ENCODE measurements around the gene ST3GAL3. TPM values are rescaled to one million over a fixed set of nuclear protein-coding genes. Genes with fewer than 3 reads are reported as not detected.

The ST3GAL3 gene
- total RNA-seq, 1 donor, result 16.8 TPM

- no peak for DNase-seq (ENCODE audit: low read depth)
- no peak for TF ChIP-seq CTCF (IDR thresholded peaks at IDR 0.05; ENCODE audit: insufficient read depth, low read depth, low read length)
- no peak overlapping the region for H3K4me3 ChIP-seq (ENCODE audit: low read depth, low read length)
These were observed 253.5 kb downstream of the ST3GAL3 start for GRCh38 chr1:43960798-43961197.

GRCh38 chr1:43961692-43962091 lies 254.4 kb downstream of the ST3GAL3 start:
- no peak for TF ChIP-seq CTCF (IDR thresholded peaks at IDR 0.05; ENCODE audit: insufficient read depth, low read depth, low read length)
- no peak for DNase-seq (ENCODE audit: low read depth)
- no peak overlapping the region for H3K4me3 ChIP-seq (ENCODE audit: low read depth, low read length)

- H3K4me3 ChIP-seq (ENCODE audit: low read depth, low read length), result no peak overlapping the region
- DNase-seq (ENCODE audit: low read depth), result no peak
- no peak for TF ChIP-seq CTCF (IDR thresholded peaks at IDR 0.05; ENCODE audit: insufficient read depth, low read depth, low read length)
These were observed 255.0 kb downstream of the ST3GAL3 start for GRCh38 chr1:43962324-43962723.

- H3K4me3 ChIP-seq (ENCODE audit: low read depth, low read length), result no peak overlapping the region
- no peak for DNase-seq (ENCODE audit: low read depth)
- TF ChIP-seq CTCF (IDR thresholded peaks at IDR 0.05; ENCODE audit: insufficient read depth, low read depth, low read length), result no peak
These were observed 255.7 kb downstream of the ST3GAL3 start for GRCh38 chr1:43963006-43963405.

GRCh38 chr1:43963890-43964289 lies 256.6 kb downstream of the ST3GAL3 start:
- no peak for TF ChIP-seq CTCF (IDR thresholded peaks at IDR 0.05; ENCODE audit: insufficient read depth, low read depth, low read length)
- no peak for DNase-seq (ENCODE audit: low read depth)
- H3K4me3 ChIP-seq (ENCODE audit: low read depth, low read length), result no peak overlapping the region

GRCh38 chr1:43965316-43965715 lies 258.0 kb downstream of the ST3GAL3 start:
- no peak overlapping the region for H3K4me3 ChIP-seq (ENCODE audit: low read depth, low read length)
- TF ChIP-seq CTCF (IDR thresholded peaks at IDR 0.05; ENCODE audit: insufficient read depth, low read depth, low read length), result no peak
- DNase-seq (ENCODE audit: low read depth), result no peak

- TF ChIP-seq CTCF (IDR thresholded peaks at IDR 0.05; ENCODE audit: insufficient read depth, low read depth, low read length), result no peak
- DNase-seq (ENCODE audit: low read depth), result peak; percentile 36
- no peak overlapping the region for H3K4me3 ChIP-seq (ENCODE audit: low read depth, low read length)
These were observed 261.1 kb downstream of the ST3GAL3 start for GRCh38 chr1:43968348-43968948.

All from fibroblast of villous mesenchyme (primary cell).